GM18909 (cell line): ENCODE measurements around the gene DYSF.

Experiments
- ATAC-seq: cut with Tn5 transposase; IDR thresholded peaks from one replicate; pipeline ENCODE4 v1.9.1; 2021; ENCODE audit warnings: mild to moderate bottlenecking; ENCODE audit not compliant: unreplicated experiment, poor library complexity

The DYSF gene

DNA sequence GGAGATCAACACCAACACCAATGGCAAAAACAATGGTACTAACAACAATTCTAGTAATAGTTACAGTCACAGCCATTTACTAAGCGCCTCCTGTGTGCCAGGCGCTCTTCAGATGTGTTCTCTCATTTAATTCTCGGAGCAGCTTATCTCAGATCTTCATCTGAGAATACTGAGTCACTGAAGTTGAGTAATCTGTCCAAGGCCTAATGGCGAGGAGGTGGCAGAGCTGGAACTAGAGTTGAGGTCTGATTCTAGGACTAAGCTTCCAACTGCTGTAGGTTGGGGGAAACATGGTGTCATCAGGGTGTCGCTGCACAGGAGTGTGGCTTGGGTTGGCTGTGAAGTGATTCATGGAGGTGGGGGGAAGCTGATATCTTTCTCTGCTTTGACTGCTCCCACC, 156.1 kb downstream of the DYSF start:
- ATAC-seq: no peak

DNA sequence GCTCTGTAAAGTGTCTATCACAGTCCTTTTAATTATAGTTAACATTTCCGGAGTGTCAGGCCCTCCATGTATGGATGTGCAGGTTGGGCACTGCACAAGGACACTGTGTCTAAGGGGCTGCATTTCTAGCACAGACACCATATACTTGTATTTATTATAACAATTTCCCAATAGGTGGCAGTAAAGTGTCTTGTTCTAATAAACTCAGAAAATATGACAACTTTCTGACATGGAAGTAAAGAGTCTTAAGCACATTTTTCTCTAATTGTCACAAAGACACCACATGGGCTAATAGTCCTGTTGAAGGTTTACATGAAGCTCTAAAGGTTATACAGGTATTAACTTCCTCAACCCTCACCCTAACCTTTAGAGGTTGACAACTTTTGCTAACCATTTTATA, 156.6 kb downstream of the DYSF start:
- no peak for ATAC-seq

DNA sequence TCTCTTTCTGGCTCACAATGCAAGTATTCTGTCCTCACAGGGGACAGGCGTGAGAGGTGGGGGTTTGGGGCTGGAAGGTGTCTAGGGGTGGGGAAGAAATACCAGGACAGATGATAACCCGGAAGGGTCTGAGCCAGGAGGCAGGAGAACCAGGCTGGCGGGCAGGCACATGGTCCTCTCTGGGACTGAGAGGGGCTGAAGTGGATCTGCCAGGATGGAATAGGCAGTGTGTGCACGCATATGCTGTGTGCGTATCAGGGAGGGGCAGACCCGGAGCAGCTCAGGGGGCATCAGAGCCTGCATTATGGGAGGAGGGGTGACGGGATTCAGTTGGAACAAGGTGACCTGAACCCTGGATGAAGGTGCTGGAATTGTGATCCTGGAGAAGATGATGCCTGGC, 157.3 kb downstream of the DYSF start:
- ATAC-seq: no peak

DNA sequence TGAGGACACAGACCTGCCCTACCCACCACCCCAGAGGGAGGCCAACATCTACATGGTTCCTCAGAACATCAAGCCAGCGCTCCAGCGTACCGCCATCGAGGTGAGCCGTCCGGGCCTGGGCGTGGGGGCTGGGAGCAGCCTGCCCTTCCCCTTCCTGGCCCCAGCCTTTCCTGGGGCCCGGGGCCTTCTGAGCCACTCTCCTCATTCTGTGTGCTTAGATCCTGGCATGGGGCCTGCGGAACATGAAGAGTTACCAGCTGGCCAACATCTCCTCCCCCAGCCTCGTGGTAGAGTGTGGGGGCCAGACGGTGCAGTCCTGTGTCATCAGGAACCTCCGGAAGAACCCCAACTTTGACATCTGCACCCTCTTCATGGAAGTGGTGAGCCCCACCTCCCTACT, 157.9 kb downstream of the DYSF start:
- no peak for ATAC-seq

DNA sequence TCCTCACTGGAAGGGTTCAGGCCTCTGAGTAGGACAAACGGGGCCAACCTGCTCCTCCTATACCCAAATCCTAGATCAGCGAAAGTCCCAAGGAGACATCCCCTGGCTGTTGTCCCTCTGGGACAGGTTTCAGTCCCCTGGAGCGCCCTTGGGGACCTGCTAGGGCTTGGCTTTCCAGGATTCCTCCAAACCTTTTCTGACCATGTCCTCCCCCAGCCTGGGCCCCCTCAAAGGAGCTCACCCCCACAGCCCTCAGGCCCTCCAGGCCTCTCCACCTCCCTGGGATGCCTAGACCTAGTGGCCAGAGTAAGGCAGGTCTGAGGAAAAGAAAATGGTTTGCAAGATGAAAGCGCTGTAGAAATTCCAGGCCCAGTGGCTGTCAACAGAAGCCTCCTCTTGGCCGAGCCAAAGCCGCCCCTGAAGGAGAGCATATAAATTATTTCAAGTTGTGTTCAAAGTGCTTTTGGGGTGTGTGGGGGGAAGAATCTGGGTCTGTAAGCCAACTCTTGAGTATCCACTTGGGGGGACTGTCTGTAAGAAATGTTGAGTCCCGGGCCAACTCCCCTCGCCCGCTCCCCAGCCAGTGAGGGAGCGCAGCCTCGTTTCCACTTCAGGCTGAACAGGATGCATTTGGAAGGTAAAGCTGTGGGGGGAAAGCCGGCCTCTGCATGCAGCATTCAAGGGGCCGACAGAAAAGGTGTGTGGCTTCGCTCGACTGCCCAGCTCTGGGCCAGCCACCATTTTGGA, 158.6 kb downstream of the DYSF start:
- no peak for ATAC-seq

DNA sequence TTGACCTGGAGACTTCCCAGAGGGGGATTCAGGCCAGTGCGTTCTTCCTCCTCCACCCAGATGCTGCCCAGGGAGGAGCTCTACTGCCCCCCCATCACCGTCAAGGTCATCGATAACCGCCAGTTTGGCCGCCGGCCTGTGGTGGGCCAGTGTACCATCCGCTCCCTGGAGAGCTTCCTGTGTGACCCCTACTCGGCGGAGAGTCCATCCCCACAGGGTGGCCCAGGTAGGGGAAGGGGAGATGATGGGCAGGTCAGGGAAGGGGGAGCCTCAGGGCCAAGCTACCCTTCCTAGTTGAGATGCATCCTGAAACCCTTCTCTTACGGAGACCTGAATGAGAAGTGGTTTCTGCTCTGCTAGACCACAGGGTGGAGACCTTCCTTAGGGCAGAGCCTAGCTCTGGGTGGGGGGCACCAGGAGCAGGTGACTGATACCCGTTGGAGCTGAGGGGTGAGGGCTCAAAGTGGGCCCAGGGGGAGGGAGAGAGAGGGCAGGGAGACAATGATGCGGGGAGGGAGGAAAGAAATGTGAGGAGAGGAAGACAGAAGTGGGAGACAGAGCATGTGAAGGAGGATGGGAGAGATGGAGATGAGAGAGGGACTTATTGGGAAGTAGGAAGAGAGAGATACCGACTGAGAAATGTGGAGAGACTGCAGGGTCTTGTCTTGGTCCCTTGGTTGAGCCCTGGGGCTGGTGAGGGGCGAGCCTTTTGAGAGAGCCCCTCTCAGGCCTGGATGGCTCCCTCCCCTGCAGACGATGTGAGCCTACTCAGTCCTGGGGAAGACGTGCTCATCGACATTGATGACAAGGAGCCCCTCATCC, 159.4 kb downstream of the DYSF start:
- no peak for ATAC-seq

DNA sequence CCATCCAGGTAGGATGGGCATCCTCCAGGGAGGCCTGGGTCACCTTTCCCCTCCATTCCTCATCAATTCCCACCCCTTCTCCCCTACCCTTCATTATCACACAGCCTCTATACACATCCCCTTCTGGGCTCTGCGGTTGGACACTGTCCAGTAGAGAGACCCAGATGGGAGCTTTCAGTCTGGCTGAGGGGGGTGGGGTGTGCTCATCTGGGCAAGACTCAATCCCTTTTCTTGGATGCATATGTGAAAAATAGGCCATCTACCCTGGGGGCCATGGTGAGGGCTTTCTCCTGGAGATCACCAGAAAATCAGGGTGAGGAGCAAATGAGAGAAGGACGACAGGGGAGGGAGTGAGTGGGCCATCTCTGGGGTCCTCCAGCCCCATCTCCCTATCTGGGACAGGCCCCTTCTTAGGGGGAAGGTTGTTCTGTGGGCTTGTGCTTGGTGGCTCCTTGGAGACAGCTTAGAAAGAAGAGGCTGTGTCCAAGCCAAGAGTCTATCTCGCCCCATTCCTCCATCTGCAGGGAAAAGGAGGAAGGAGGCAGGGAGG, 160.1 kb downstream of the DYSF start:
- no peak for ATAC-seq

DNA sequence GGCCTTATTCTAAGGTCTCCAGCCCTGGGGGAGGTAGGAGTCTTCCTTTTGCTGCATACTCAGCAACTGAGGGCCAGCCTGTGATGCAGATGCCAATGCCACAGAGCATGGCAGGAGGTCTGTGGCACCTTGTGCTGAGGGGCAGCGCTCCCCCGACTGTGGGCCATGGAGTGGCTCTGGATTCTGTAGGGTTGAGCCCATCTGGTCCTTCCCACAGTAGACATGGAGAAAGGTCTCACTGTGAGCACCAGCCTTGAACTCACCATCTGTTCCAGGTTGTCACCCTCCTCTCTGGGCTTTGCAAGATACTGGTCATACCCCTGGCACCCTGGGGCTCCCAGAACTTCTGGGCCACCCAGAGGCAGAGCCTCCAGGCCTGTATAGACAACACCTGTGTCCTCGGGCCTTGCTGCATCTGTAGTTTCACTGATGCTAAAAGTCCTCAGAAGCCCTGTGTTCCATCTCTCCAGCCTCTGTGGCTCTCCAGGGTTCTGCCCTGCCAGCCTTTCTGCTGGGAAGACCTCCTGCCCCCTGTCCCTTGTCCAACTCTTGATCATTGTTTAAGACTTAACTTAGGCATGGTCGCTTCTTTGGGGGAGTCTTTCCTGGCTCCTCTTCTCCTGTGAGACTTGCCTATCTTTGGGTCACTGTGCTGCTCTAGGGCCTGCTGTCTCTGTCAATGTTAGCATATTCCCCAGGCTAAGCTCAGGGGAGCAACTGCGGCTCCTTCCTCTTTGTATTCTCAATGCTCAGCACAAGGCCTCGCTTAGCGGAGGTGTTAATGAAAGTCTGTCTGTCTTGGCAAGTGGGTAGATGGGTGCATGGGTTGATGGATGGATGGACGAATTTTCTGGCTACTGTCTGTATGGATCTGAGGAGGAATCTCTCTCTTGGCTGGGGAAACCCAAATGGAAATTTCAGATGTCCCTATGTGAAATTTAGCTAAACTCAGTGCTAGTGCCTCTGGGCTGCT, 160.9 kb downstream of the DYSF start:
- no peak for ATAC-seq

DNA sequence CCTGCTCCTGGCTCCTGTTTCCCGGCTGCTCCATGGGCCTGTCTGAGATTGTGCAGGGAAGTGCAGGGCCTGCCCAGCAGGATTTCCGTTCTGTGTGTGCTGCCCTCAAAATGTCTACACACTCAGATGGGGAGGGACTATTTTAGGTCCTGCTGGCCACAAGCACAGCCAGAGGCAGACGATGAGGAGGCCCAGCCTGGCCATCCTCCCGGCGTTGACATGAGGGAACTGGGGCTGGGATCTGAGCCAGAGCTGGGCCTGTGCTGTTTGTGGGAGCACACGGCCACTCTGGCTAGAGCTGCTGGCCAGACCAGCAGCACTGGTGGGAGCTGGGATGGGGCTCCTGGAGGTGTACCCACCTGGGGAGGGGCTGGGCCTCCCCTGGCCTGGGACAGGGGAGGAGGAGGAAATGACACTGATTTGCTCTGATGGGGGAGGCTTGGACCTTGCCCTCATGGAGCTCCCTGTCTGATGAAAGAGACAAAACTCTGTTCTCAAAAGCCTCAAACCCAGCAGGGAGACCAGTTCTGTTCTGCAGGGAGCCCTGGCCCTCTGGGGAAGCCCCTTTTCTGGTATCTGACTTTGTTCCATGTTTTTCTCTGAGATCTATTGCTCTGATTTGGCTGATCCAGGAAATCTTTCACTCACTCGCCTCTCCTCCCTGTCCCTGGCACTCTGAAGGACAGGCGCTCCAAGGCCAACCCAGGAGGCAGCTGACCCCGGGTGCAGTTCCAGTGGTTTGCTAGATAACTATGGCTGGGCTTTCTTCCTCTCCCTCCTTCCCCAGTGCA, 161.8 kb downstream of the DYSF start:
- no peak for ATAC-seq

DNA sequence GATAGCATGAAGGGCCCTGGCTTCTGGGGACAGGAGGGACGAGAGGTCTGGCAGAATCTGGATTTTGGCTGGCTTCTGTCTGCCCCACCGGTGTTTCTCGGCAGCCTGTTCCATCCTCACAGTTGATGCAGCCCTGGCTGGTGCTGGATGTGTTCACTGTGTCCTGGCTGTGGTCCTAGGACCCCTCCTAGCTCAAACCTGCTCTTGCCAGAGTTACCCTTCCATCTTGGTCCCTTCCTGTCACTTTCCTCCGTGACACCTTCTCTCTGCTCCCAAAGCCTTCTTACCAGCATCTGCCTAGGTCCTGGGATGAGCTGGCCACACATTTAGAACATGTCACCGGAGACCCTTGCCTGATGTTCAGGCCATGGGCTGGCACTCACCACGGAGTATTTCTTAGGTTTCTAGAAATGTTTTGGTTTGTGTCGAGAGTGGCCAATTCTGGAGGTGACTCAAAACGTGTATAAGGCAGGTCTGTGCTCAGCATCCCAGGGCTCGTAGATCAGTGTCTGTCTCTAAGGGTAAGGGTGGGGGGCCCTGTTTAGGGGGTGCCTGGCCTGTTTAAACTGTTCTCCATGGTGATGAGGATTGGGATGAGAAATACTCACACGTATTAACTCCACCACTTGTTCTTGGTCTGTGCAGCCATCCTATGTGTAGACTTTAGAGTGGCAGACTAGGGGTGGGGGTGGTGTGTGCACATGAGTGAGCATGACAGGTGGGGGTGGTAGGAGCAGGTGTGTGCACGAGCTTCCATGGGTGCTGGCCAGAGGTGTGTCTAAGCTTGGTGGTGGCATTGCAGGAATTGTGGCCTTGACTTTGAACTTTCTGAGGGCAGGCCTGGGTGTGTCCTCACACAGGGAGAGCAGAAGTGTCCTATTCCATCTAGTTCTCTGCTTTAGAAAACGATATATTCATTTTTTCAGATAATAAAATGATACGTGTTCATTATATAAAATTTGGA, 162.7 kb downstream of the DYSF start:
- no peak for ATAC-seq

DNA sequence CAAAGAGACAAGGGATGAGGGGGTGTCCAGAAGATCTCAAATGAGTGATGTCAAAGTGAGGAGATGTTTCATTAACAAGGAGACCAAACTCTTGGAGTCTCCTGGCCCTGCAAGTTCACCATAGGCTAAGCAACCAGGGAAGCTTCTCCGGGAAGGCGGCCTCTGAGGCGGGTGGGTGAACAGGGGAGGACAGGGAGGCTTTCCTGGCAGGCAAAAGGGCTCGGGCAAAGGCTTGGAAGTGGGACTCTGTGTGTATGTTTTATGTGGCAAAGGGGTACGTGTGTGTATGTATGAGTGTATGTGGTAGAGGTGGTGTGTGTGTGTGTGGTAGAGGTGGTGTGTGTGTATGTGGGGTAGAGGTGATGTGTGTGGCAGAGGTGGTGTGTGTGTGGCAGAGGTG, 163.9 kb downstream of the DYSF start:
- ATAC-seq: no peak

DNA sequence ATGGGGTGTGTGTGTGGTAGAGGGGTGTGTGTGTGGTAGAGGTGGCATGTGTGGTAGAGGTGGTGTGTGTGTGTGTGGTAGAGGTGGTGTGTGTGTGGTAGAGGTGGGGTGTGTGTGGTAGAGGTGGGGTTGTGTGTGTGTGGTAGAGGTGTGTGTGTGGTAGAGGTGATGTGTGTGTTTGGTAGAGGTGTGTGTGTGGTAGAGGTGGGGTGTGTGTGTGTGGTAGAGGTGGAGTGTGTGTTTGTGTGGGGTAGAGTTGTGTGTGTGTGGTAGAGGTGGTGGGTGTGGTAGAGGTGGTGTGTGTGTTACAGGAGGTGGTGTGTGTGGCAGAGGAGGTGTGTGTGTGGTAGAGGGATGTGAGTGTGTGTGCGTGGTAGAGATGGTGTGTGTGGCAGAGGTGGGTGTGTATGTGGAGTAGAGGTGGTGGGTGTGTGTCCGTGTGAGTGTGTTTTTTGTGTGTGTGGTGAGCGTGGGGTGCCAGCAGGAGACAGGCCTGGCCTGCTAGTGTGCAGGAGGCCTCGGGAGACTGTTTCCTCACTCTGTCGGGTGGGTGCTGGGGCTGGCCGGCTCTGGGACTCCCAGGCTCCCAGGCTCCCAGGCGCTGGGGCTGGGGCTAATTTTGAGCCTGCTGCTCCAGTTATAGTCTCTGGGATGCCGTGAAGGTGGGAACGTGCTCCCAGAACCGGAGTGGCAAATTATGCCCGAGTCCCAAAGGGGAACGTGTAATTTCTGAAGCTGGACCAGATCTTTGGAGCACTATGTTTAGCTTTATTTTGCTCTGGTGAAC, 165.2 kb downstream of the DYSF start:
- no peak for ATAC-seq

DNA sequence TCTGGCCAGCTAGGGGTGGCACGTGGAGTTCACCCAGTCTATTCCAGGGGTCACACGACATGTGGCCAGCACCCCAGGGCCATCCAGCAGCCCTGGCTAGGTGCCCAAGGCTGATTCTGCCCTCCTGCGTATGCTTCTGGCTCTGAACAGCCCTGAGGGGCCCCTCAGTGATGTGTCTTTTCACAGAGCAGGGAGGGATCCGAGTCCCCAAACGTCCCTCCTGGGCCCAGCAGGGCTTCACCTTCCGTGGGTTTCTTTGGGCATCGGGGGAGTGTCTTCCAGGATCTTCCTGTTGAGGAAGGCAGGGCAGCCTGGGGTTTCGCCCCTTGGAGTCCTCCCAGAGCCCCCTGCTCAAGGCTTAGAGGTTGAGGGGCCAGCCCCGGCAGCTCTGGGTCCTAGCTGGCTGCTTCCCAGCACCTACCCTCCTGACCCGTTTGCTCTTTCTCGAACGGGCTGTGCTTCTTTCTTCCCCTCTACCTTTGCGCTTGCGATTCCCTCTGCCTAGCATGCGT, 165.9 kb downstream of the DYSF start:
- no peak for ATAC-seq

DNA sequence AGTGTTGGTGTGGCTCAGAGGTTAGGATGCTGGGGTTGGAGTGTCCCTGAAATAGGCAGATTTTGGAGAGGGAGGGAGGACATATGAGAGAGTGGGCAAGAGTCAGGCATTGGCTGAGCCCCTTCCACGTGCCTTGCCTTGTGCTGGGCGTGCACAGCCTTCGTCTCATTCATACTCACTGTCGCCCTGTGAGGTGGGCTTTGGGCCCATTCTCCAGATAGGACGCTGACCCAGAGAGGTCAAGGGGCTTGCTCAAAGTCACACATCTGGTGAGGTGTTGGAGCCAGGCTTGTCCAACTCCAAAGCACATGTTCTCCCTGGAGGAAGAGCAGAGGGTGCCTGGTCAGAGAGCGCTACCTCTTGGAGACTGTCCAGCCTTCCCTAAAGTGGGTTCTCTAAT, 166.8 kb downstream of the DYSF start:
- ATAC-seq: no peak

DNA sequence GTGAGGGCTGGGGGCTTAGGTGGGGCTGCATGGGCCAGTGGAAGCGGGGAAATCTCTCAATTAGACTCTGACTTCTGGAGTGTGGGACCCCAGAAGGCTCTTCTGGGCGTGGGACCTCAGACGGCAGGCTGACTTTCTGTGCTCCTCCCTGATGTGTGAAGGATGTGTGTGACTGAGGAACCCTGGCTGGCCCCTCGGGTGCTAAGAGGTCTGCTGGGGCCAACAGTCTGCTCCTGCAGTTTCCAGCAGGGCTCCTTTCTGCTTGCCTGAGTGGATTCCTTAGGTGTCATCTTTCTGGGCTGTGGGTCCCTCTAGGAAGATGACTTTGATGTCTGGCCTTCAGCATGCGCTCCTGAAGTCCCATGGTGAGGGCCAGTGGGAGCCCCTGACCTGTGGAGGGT, 167.5 kb downstream of the DYSF start:
- ATAC-seq: no peak

DNA sequence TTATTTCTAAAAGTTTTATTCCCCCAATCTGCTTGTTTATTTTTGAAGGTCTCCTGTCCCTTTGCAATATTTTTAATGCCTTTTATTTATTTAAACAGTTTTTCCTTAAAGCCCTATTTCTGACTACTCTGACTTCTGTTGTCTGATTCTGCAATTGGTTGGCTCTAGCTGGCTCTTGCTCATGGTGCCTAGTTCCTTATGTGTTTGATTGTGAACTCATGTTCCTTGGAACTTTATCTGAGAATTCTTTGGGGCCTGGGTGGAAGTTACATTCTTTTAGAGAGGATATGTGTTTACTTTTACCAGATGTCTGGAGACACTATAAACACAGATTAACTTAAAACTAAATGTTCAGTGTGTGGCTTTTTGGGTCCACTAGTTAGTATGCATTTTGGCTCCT, 175.9 kb downstream of the DYSF start:
- ATAC-seq: no peak

DNA sequence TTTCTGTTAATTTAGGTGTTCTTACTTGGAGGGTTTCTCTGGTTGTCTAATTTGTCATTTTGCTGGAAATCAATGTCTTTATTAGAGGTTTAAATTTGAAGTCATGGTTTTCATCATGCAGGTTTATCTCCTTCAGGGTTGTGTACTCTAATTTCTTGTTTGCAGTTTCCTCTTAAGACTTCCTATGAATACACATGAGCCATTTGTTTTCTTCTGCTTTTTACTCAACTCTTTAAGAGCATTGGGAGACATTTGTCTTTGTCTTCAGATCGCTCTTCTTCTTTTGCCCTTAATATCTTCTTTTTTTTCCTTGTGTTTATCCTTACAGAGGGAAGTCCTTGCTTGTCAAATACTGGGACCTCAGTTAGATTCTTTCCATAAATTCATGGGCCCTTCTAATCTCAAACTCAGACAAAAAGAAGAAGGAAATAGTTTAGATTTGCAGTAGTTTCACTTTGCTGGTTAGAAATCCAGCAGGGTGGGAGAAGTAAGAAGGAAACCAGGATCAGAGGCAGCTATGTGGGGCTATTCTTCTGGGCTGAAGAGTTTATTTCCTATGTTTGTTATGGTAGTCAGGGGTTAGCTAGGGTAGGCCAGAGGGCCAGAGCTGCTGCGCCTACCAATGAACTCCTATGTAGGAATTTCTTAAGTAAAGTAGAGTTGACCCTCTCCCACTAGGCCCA, 176.6 kb downstream of the DYSF start:
- ATAC-seq: no peak
